Tongue (tissue), 2 donors: ENCODE measurements around the gene PFN3. TPM values are rescaled to one million over a fixed set of nuclear protein-coding genes. Genes with fewer than 3 reads are reported as not detected.

Experiments used
- DNase-seq: peaks from one replicate; pipeline ENCODE4 v3.0.0-alpha.2; 2015
- total RNA-seq: library from RNA; depleted of rRNA; stranded (reverse); fragments of >200 nt; gene quantifications from one replicate; pipeline ENCODE4 v1.2.3, GENCODE V29; 2014

The PFN3 gene
- total RNA-seq, 1 donor from 2014 or later, result not detected

DNA sequence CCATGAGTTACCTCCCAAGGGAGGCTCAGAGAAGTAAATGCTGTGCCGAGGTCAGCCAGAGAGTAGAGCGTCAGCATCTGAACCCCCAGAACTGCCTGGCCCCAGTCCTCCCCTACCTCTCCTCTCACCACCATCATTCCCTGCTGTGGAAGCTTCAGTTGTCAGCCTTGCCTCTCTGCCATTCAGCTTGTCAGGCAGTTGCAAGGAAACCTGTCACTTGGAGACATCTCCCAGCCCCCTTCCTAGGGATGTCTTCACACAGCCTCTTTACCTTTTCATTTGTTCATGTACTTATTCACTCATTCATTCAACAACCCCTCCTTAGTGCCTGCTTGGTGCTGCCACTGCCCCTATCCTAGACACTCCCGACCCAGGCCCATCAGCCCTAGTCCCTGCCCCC lies 40.6 kb downstream of the PFN3 start:
- no peak for DNase-seq

- no peak for DNase-seq
Measured at GRCh38 chr5:177359451-177359851, 41.0 kb downstream of the PFN3 start.

GRCh38 chr5:177358370-177358819 lies 42.1 kb downstream of the PFN3 start:
- DNase-seq, result no peak

DNA sequence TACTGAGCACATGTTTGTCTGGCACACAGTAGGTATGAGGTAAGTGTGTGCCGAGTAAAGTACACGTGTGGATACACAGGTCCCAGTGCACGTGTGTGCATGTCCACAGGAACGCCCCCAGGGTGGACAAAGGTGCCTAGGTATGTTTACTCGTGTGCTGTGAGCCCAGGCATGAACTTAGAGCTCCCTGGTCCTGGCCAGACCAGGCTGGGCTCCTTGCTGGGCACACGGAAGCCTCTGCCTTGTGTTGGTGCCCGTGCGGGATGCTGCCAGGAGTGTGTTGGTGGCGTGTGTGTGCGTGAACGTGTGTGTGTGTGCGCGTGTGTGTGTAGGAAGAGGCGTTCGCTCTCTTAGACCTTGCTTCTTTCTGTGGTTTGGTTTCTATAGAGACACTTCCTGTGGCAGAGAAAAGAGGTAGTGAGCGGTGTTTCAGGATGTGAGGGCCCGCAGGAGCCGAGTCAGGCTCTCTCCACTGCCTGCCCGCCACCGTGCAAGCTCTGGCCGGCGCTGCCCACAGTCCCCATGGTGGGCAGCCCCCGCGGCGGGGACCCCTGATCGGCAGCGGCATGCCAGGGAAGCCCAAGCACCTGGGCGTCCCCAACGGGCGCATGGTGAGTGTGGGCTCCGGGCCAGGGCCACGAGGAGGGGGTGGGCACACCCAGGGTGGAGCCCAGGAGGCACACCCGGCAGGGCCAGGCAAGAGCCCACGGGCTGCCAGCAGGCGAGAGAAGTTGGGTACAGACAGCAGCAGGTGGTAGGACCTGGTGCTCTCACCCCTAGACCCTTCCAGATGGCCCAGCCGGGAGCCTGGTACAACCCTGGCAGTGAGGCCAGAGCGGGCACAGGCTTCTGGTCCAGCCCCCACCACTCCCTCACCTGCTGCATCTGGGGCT lies 42.8 kb downstream of the PFN3 start, which contains the start of gene RGS14:
Gene RGS14, plus strand, starts transcription at position 466 of the 893 bp plus-strand sequence. Its CDS starts 101 bp downstream, at position 567.
- DNase-seq, result peak; percentile 37

- no peak for DNase-seq
Measured at GRCh38 chr5:177357146-177357458, 43.4 kb downstream of the PFN3 start.

- DNase-seq, result no peak
Measured at GRCh38 chr5:177356746-177357145, 43.7 kb downstream of the PFN3 start.

GRCh38 chr5:177355868-177356168 lies 44.6 kb downstream of the PFN3 start:
- DNase-seq, result no peak

GRCh38 chr5:177355162-177355867 lies 45.1 kb downstream of the PFN3 start:
- DNase-seq, result no peak

- DNase-seq, result no peak
Measured at GRCh38 chr5:177354711-177355110, 45.8 kb downstream of the PFN3 start.

DNA sequence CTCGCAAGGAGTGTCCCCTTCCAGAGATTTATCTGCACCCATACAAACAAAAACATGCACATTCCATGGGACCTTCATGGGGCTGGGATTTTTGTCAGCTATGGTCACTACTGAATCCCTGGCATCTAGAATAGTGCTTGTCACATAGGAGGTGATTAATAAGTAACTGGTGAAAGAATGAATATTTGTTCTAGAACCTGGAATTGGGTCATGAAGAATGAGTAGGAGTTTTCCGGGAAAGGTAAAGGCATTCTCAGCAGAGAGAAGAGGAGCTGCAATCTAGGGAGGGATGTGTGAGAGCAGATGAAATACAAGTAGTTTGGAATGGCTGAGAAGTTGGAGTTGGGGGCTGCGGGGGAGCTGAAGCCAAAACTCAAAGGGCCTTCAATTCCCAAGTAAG lies 46.2 kb downstream of the PFN3 start:
- no peak for DNase-seq

DNA sequence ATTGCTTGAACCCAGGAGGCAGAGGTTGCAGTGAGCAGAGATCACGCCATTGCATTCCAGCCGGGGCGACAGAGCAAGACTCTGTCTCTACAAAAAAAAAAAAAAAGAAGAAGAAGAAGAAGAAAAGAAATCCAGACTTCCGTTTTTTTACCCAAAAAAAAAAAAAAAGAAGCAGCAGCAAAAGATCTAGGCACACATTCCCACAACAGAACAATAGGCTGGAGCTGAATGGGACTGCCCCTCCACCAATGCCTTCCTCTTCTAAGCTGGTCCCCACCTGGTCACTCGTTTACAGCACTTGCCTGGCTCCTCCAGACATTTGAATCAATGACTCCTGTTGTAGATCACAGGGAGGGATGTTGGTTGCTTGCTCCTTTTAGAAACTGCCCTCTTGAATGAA lies 47.4 kb downstream of the PFN3 start:
- DNase-seq, result no peak

DNA sequence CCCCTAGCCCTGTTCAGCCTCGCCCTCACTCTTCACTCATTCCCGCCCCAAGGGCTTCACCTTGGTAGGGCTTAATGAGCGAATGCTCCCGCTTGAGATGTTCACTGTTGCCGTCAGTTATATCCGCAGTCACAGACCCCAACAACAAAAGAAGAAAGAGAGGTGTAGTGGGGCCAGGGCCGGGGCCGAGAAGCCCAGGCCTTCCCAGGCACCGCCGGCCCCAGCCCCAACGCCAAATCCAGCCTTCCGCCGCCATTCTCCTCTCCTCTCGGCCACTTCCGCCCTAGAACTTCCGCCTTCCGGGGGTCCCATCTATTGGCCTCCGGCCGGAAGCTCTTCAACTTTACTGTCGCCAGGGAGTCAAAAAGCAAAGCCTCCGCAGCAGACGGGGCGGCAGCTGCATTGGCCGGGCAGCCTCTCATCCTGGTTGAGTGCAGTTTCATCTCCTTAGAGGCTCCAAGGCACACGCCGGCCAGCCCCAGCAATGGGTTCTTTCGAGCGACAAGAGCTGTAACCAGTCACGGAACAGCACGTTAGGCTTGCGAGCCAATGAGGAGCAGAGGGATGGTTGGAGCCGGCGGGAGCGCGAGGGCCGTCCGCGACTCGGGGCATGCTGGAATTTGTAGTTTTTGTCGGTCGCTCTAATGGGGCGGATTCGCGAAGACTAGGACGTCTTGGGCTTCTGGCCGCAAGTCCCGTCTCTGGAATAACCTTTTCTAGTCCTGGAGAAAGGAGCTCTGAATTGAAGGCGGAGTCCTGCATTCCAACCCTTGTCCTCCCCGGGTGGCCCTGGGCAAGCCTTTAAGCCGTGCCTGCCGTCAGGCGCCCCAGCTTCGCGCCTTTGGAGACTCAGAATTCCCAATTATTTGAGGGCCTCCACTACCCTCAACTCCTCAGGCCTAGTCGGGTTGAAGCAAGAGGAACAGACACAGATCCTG lies 48.8 kb downstream of the PFN3 start, which contains the start of gene LMAN2:
Gene LMAN2, minus strand, starts transcription at position 277 of the 938 bp plus-strand sequence. Its CDS starts 21 bp downstream, at position 256.
- peak; percentile 98 for DNase-seq

DNA sequence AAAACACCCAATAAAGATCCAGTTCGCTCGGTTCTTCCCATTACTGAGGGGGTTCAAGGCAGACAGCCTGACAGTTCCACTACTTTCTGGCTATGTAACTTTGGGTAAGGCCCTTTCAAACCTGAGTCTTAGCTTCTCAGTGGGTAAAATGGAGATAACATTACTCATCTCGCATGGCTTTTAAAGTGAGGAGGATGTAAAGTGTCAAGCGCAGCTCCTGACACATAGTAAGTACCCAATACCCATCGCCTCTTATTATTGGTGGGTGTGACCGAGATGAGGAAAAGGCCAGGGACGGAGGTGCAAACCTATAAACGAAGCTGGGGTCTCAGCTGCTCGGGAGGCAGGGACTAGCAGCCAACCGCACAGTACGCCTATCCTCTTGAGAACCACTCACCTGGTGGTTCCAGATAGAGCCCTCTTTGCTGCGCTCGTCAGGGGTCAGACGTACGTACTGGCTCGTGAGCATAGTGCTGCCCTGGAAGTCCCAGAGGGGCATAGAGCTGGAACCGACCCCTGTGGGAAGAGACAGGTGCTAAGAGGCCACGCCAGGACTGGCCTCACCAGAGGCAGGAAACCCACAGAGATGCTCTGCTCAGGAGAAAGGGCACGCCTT lies 49.6 kb downstream of the PFN3 start:
- no peak for DNase-seq

Other genes with a start within 250 kb of the PFN3 start
- gene RAB24, start 96.9 kb downstream of the PFN3 start, total RNA-seq, result 25.4 TPM
- 62.8 TPM for gene PRELID1, start 96.9 kb downstream of the PFN3 start, total RNA-seq
- gene MXD3, start 88.8 kb downstream of the PFN3 start, total RNA-seq, result 32.8 TPM
- 159 TPM for gene LMAN2, start 49.0 kb downstream of the PFN3 start, total RNA-seq
- 14.8 TPM for gene RGS14, start 42.7 kb downstream of the PFN3 start, total RNA-seq
- not detected for gene SLC34A1, start 16.2 kb downstream of the PFN3 start, total RNA-seq
- gene F12, start 8.9 kb upstream of the PFN3 start, total RNA-seq, result 0.51 TPM
- gene GRK6, start 26.0 kb upstream of the PFN3 start, total RNA-seq, result 19.9 TPM
- gene PRR7, start 46.2 kb upstream of the PFN3 start, total RNA-seq, result 0.72 TPM
- gene DBN1, start 73.0 kb upstream of the PFN3 start, total RNA-seq, result 58.3 TPM
- gene PDLIM7, start 96.9 kb upstream of the PFN3 start, total RNA-seq, result 83.0 TPM
- 6.7 TPM for gene DOK3, start 109.2 kb upstream of the PFN3 start, total RNA-seq
- 46.4 TPM for gene DDX41, start 116.3 kb upstream of the PFN3 start, total RNA-seq
- gene FAM193B, start 153.9 kb upstream of the PFN3 start, total RNA-seq, result 28.1 TPM
- 91.9 TPM for gene TMED9, start 191.5 kb upstream of the PFN3 start, total RNA-seq
- 14.5 TPM for gene B4GALT7, start 199.5 kb upstream of the PFN3 start, total RNA-seq